ENCODE results near the gene PCDHGB2. TPM values are rescaled to one million over a fixed set of nuclear protein-coding genes. Genes with fewer than 3 reads are reported as not detected.
A peak's percentile ranks its signal among the peaks of the same experiment; 100 is the strongest.
"Not testable (repeated sequence)": the region's sequence is repeated elsewhere in the genome, so short reads cannot be mapped to it uniquely, and the experiment has no call there.

Gene PCDHGB2
- total RNA-seq, 2 donors from 2014 or later, result 2.3 to 9.3 TPM

DNA sequence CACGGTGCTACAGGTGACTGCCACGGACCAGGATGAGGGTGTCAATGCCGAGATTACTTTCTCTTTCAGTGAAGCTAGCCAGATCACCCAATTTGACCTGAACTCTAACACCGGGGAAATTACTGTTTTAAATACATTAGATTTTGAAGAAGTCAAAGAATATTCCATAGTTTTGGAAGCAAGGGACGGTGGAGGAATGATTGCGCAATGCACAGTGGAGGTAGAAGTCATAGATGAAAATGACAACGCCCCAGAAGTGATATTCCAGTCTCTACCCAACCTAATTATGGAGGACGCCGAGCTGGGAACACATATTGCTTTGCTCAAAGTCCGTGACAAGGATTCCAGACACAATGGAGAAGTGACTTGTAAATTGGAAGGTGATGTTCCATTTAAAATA, 28.9 kb downstream of the PCDHGB2 start:
- Histone ChIP-seq H3K36me3 (replicated peaks in 1 of 2; ENCODE audit: insufficient read depth in 1 of 2, low read depth in 2 of 2) (no peaks in the 10 kb centered on the region), H3K27me3 (no peaks in the 10 kb centered on the region), H3K9me3 (peaks cover 0 to 68% (median 20%) of the 10 kb centered on the region in 3 donors), H3K4me3 (no peak overlapping the region), H3K4me1 (no peaks in the 10 kb centered on the region), H3K27ac (no peak overlapping the region)
- WGBS, 2 donors, result 29 to 43% methylated on average over 10 of the region's 10 CpGs
- DNase-seq, result no peak
- intact Hi-C loops (cut with DNase I), result no loop called here
- TF ChIP-seq CTCF (IDR thresholded peaks at IDR 0.05) (no peak), POLR2A (IDR thresholded peaks at IDR 0.05) (no peak)
- ATAC-seq, result no peak

GRCh38 chr5:141389153-141390042, 29.6 kb downstream of the PCDHGB2 start:
- no peak overlapping the region for H3K4me3 ChIP-seq
- intact Hi-C loops (cut with DNase I), result no loop called here
- H3K4me1 ChIP-seq, result no peaks in the 10 kb centered on the region
- no peaks in the 10 kb centered on the region for H3K27me3 ChIP-seq
- no peak for ATAC-seq
- no peak for DNase-seq
- H3K36me3 ChIP-seq (replicated peaks in 1 of 2; ENCODE audit: insufficient read depth in 1 of 2, low read depth in 2 of 2), result no peaks in the 10 kb centered on the region
- H3K9me3 ChIP-seq, result peaks cover 0 to 67% (median 18%) of the 10 kb centered on the region in 3 donors
- TF ChIP-seq POLR2A (IDR thresholded peaks at IDR 0.05) (no peak), CTCF (IDR thresholded peaks at IDR 0.05) (no peak)
- 22 to 36% methylated on average over 22 to 73 of the region's 77 CpGs for WGBS, 2 donors
- H3K27ac ChIP-seq, result no peak overlapping the region

GRCh38 chr5:141392429-141393198, 32.8 kb downstream of the PCDHGB2 start, which contains the start of gene PCDHGA8:
PCDHGA8 (plus strand) TSS chr5:141392633; CDS start chr5:141392814, 181 bp downstream.
- no peaks in the 10 kb centered on the region for H3K36me3 ChIP-seq (replicated peaks in 1 of 2; ENCODE audit: insufficient read depth in 1 of 2, low read depth in 2 of 2)
- H3K27me3 ChIP-seq, result no peaks in the 10 kb centered on the region
- H3K27ac ChIP-seq, result no peak within 1 kb of the TSS
- no peak within 1 kb of the TSS for H3K4me3 ChIP-seq
- peaks cover 0 to 67% (median 21%) of the 10 kb centered on the region in 3 donors for H3K9me3 ChIP-seq
- no peak for ATAC-seq
- WGBS, 2 donors, result 20 to 32% methylated on average over 37 to 38 of the region's 38 CpGs
- TF ChIP-seq CTCF (IDR thresholded peaks at IDR 0.05), result peak in 1 of 7 experiments; percentile 8
- no peak for TF ChIP-seq POLR2A (IDR thresholded peaks at IDR 0.05)
- DNase-seq, result no peak
- H3K4me1 ChIP-seq, result no peaks in the 10 kb centered on the region
- intact Hi-C loops (cut with DNase I), result no loop called here

DNA sequence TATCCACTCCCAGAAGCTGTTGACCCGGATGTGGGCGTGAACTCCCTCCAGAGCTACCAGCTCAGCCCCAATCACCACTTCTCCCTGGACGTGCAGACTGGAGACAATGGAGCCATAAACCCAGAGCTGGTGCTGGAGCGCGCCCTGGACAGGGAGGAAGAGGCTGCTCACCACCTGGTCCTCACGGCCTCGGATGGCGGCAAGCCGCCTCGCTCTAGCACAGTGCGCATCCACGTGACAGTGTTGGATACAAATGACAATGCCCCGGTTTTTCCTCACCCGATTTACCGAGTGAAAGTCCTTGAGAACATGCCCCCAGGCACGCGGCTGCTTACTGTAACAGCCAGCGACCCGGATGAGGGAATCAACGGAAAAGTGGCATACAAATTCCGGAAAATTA, 33.5 kb downstream of the PCDHGB2 start:
- Histone ChIP-seq H3K9me3 (peaks cover 0 to 66% (median 21%) of the 10 kb centered on the region in 3 donors), H3K27ac (no peak overlapping the region), H3K27me3 (no peaks in the 10 kb centered on the region), H3K4me1 (no peaks in the 10 kb centered on the region), H3K4me3 (no peak overlapping the region), H3K36me3 (replicated peaks in 1 of 2; ENCODE audit: insufficient read depth in 1 of 2, low read depth in 2 of 2) (no peaks in the 10 kb centered on the region)
- TF ChIP-seq POLR2A (IDR thresholded peaks at IDR 0.05) (no peak), CTCF (IDR thresholded peaks at IDR 0.05) (no peak)
- ATAC-seq, result no peak
- 22 to 42% methylated on average over 21 of the region's 21 CpGs for WGBS, 2 donors
- intact Hi-C loops (cut with DNase I), result no loop called here
- DNase-seq, result no peak

DNA sequence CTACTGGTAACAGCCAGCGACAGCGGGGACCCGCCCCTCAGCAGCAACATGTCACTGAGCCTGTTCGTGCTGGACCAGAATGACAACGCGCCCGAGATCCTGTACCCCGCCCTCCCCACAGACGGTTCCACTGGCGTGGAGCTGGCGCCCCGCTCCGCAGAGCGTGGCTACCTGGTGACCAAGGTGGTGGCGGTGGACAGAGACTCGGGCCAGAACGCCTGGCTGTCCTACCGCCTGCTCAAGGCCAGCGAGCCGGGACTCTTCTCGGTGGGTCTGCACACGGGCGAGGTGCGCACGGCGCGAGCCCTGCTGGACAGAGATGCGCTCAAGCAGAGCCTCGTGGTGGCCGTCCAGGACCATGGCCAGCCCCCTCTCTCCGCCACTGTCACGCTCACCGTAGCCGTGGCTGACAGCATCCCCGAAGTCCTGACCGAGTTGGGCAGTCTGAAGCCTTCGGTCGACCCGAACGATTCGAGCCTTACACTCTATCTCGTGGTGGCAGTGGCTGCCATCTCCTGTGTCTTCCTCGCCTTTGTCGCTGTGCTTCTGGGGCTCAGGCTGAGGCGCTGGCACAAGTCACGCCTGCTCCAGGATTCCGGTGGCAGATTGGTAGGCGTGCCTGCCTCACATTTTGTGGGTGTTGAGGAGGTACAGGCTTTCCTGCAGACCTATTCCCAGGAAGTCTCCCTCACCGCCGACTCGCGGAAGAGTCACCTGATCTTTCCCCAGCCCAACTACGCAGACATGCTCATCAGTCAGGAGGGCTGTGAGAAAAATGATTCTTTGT, 34.8 kb downstream of the PCDHGB2 start:
- DNase-seq; H3K4me1 ChIP-seq; H3K36me3 ChIP-seq (replicated peaks in 1 of 2; ENCODE audit: insufficient read depth in 1 of 2, low read depth in 2 of 2); H3K4me3 ChIP-seq; H3K27ac ChIP-seq; H3K27me3 ChIP-seq; ATAC-seq; intact Hi-C loops (cut with DNase I): not testable (repeated sequence)
- 29 to 35% methylated on average over 7 to 40 of the region's 53 CpGs for WGBS, 2 donors
- H3K9me3 ChIP-seq, result peaks cover 0 to 63% (median 17%) of the 10 kb centered on the region in 3 donors

All from body of pancreas (tissue), 4 donors.